Stimulated activated CD8-positive, alpha-beta memory T cell treated with anti-CD3 and anti-CD28 coated beads, Interleukin-2, amount 100 ng/mL, for 48 hours (primary cell): Measurements from ENCODE around the gene MAGI1.
"Not testable (repeated sequence)": the region's sequence is repeated elsewhere in the genome, so short reads cannot be mapped to it uniquely, and the experiment has no call there.

ENCODE experiments used
- DNase-seq, 2 donors: peaks; one replicate each; pipeline ENCODE4 v3.0.0-alpha.2; 2020; ENCODE audit warnings: low read depth in 2 of 2

The MAGI1 gene

GRCh38 chr3:65532215-65532614, 506.5 kb downstream of the MAGI1 start:
- DNase-seq: no peak

- no peak for DNase-seq
Measured at GRCh38 chr3:65531499-65531898, 507.2 kb downstream of the MAGI1 start.

GRCh38 chr3:65526656-65527055, 512.1 kb downstream of the MAGI1 start:
- no peak for DNase-seq

- no peak for DNase-seq
Measured at GRCh38 chr3:65524584-65524983, 514.1 kb downstream of the MAGI1 start.

- DNase-seq: no peak
Measured at GRCh38 chr3:65523878-65524277, 514.8 kb downstream of the MAGI1 start.

- no peak for DNase-seq
Measured at GRCh38 chr3:65521032-65521431, 517.7 kb downstream of the MAGI1 start.

- no peak for DNase-seq
Measured at GRCh38 chr3:65516998-65517397, 521.7 kb downstream of the MAGI1 start.

- not testable (repeated sequence) for DNase-seq
Measured at GRCh38 chr3:65514317-65514716, 524.4 kb downstream of the MAGI1 start.

GRCh38 chr3:65509423-65509794, 529.3 kb downstream of the MAGI1 start:
- not testable (repeated sequence) for DNase-seq

- DNase-seq: no peak
Measured at GRCh38 chr3:65508750-65509422, 529.8 kb downstream of the MAGI1 start.

GRCh38 chr3:65507437-65507836, 531.3 kb downstream of the MAGI1 start:
- no peak for DNase-seq

- DNase-seq: no peak
Measured at GRCh38 chr3:65503776-65504175, 534.9 kb downstream of the MAGI1 start.

- no peak for DNase-seq
Measured at GRCh38 chr3:65502526-65502925, 536.2 kb downstream of the MAGI1 start.

- no peak for DNase-seq
Measured at GRCh38 chr3:65500398-65501306, 538.1 kb downstream of the MAGI1 start.

- no peak for DNase-seq
Measured at GRCh38 chr3:65497846-65498245, 540.9 kb downstream of the MAGI1 start.

GRCh38 chr3:65497236-65497635, 541.5 kb downstream of the MAGI1 start:
- no peak for DNase-seq

GRCh38 chr3:65493938-65494337, 544.8 kb downstream of the MAGI1 start:
- no peak for DNase-seq

- no peak for DNase-seq
Measured at GRCh38 chr3:65493371-65493882, 545.3 kb downstream of the MAGI1 start.

- DNase-seq: no peak
Measured at GRCh38 chr3:65492249-65492648, 546.5 kb downstream of the MAGI1 start.

GRCh38 chr3:65490114-65490513, 548.6 kb downstream of the MAGI1 start:
- no peak for DNase-seq

GRCh38 chr3:65489253-65489652, 549.5 kb downstream of the MAGI1 start:
- DNase-seq: no peak

- no peak for DNase-seq
Measured at GRCh38 chr3:65485826-65486469, 552.8 kb downstream of the MAGI1 start.
